ENCODE measurements around the gene TFF3.

GRCh38 chr21:42282715-42283114 lies 32.5 kb downstream of the TFF3 start:
- TF ChIP-seq POLR2A (IDR thresholded peaks at IDR 0.05) (no peak), CTCF (IDR thresholded peaks at IDR 0.05) (no peak)

Data from transverse colon (tissue), 3 donors.